ENCODE data around the gene ACRV1.
"Not testable (repeated sequence)": the region's sequence is repeated elsewhere in the genome, so short reads cannot be mapped to it uniquely, and the experiment has no call there.

Gene ACRV1, protein sequence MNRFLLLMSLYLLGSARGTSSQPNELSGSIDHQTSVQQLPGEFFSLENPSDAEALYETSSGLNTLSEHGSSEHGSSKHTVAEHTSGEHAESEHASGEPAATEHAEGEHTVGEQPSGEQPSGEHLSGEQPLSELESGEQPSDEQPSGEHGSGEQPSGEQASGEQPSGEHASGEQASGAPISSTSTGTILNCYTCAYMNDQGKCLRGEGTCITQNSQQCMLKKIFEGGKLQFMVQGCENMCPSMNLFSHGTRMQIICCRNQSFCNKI

GRCh38 chr11:125680747-125681146 is at the start of gene ACRV1:
ACRV1 (minus strand) TSS chr11:125680847; CDS start chr11:125680780, 67 bp downstream.
- FAIRE-seq = no peak
- DNase-seq (ENCODE audit: extremely low spot score, insufficient read length, low read depth) = no peak

DNA sequence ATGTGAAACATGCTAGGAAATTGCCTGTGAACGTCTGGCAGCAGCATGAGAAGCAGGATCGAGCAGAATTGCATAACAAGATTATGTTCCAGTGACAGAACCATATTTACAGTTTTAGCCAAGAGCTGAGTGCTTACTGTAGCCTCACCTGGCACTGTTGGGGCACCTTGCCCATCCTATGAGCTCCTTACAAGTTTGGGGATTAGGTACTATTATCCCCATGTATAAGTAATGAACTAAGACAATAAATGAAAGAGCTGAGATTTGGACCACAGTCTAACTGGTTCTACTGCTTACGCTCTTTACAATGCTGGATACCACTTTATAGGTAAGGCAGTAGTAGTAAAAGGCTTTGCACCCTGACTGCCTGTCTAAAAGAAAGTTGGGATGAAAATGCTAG is 48.3 kb upstream of the ACRV1 start:
- FAIRE-seq = no peak
- no peak for DNase-seq (ENCODE audit: extremely low spot score, insufficient read length, low read depth)

GRCh38 chr11:125724125-125724524 is 43.5 kb upstream of the ACRV1 start:
- no peak for FAIRE-seq

GRCh38 chr11:125720781-125721180 is 40.1 kb upstream of the ACRV1 start:
- FAIRE-seq (no peak), DNase-seq (ENCODE audit: extremely low spot score, insufficient read length, low read depth) (no peak)

More at GRCh38 chr11:125724125-125724524, 43.5 kb upstream of the ACRV1 start:
- DNase-seq (ENCODE audit: extremely low spot score, insufficient read length, low read depth) = no peak

- not testable (repeated sequence) for FAIRE-seq; DNase-seq (ENCODE audit: extremely low spot score, insufficient read length, low read depth)
Measured at GRCh38 chr11:125704686-125705085, 24.0 kb upstream of the ACRV1 start.

- FAIRE-seq (no peak), DNase-seq (ENCODE audit: extremely low spot score, insufficient read length, low read depth) (no peak)
Measured at GRCh38 chr11:125701858-125702621, 21.4 kb upstream of the ACRV1 start.

GRCh38 chr11:125701018-125701610 is 20.5 kb upstream of the ACRV1 start:
- no peak for FAIRE-seq
- DNase-seq (ENCODE audit: extremely low spot score, insufficient read length, low read depth) = no peak

DNA sequence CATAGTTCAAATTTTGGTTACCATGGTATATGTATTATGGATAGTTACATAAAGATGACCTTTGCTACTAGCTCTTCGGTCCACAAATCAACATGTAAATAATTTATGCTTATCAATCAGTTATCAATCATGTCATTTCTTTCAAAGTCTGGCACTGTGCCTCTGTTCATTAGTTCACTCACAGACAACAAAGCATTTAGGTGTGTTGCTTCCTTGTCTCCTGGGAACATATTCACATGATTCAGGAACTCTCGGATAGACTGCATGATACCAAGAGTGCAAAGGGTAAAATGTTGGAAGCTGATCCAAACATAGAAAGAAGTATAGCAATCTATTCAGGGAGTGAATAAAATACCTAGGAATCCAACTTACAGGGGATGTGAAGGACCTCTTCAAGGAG is 14.3 kb upstream of the ACRV1 start:
- no peak for DNase-seq (ENCODE audit: extremely low spot score, insufficient read length, low read depth)
- no peak for FAIRE-seq

DNA sequence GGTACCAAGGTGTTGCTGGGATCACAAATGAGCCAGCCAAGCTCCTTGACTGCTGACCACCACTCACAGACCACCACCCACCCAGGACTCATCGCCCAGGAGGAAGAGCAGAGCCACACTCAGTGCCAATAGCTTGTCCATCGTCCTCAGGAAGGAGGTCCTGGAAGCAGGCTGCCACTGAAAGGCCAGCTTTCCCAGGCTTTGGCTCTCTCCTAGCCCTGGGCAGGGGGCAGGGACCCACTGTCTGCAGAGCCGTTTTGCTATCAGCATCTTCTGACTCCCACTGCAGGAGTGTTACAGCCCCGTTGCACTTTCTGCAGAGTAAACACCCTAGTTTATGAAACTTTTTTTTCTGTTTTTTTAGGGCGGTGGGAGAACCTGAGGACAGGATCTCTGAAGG is 12.2 kb upstream of the ACRV1 start:
- no peak for FAIRE-seq
- DNase-seq (ENCODE audit: extremely low spot score, insufficient read length, low read depth) = no peak

DNA sequence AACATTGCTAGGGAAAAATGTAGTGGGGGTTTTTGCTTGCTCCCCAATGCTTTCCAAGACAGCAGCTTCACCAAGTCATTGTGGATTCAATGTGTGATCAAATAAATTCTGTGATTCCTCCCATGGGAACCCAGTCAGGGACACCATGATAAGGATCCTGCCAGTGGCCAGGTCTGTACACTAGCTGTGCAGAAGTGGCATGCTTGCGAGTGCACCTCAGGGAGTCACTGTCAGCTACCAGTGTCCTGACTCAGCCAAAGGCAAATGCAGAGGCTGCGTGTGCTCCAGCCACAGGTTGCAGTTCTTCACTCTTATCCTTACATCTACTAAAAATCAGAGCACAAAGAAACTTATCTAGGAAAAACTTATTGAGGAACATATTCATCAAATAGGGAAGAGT is 9.4 kb upstream of the ACRV1 start:
- no peak for DNase-seq (ENCODE audit: extremely low spot score, insufficient read length, low read depth)
- no peak for FAIRE-seq

- DNase-seq (ENCODE audit: extremely low spot score, insufficient read length, low read depth) (no peak), FAIRE-seq (no peak)
Measured at GRCh38 chr11:125689274-125689859, 8.7 kb upstream of the ACRV1 start.

- no peak for DNase-seq (ENCODE audit: extremely low spot score, insufficient read length, low read depth)
- FAIRE-seq = no peak
Measured at GRCh38 chr11:125688632-125689031, 8.0 kb upstream of the ACRV1 start.

GRCh38 chr11:125688066-125688465 is 7.4 kb upstream of the ACRV1 start:
- DNase-seq (ENCODE audit: extremely low spot score, insufficient read length, low read depth) (no peak), FAIRE-seq (no peak)

GRCh38 chr11:125685228-125685627 is 4.6 kb upstream of the ACRV1 start:
- no peak for FAIRE-seq
- no peak for DNase-seq (ENCODE audit: extremely low spot score, insufficient read length, low read depth)

DNA sequence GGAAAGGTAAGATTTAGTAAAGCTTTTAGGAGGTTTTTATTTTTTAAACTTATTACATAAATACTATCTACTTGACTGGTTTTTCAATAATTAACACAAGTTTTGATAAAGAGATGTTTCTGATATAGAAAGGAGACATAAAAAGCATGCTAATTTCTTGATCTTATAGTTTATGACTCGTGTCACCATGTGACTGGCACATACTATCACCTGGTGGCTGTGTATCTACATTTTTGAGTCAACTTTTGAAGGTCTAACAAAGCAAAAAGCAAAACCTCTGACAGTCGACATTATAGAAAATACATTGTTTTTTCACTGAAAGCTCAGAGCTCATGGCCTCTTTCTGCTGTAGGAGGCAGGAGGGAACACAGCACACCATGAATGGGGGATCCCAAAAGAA is 810 bp downstream of the ACRV1 start:
- FAIRE-seq = no peak

GRCh38 chr11:125679397-125679796 is 1.2 kb downstream of the ACRV1 start:
- FAIRE-seq (no peak), DNase-seq (ENCODE audit: extremely low spot score, insufficient read length, low read depth) (no peak)

More for the DNA sequence above, 810 bp downstream of the ACRV1 start:
- no peak for DNase-seq (ENCODE audit: extremely low spot score, insufficient read length, low read depth)

GRCh38 chr11:125675196-125675595 is 5.5 kb downstream of the ACRV1 start:
- DNase-seq (ENCODE audit: extremely low spot score, insufficient read length, low read depth) (no peak), FAIRE-seq (no peak)

- FAIRE-seq (no peak), DNase-seq (ENCODE audit: extremely low spot score, insufficient read length, low read depth) (no peak)
Measured at GRCh38 chr11:125674210-125674609, 6.4 kb downstream of the ACRV1 start.

DNA sequence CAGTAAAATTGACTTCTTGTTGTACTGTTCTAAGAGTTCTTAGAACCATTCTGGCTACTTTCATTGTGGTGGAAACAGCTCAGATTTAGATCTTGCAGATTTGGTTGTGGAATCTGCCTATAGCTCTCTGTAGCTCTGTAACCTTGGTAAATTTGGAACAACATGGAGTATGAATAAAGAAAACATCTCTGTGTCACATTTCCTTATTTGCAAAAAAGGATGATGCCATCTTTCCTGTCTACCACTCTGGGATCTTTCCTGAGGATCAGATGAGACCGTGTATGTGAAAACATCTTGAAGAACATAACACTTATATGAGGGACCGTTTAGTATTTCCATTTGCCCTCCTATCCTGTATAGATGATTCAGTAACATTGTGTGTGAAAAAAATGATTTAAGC is 9.1 kb downstream of the ACRV1 start:
- DNase-seq (ENCODE audit: extremely low spot score, insufficient read length, low read depth) (no peak), FAIRE-seq (no peak)

DNA sequence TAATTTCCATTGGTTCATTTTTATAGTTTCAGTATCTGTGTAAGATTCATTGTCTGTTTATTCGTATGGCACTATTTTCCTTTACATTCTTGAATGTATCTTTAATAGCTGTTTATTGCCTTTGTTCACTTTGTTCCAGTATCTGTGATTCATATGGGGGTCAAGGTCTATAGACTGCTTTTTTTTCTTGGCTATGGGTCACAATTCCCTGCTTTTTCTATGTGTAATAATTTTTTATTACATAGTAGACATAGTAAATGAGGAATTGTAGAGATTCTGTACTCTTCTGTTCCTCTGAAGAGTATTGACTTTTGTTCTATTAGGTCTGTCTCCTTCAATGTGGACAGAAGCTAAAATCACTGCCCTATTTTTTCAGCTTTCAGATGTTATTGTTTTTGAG is 10.5 kb downstream of the ACRV1 start:
- FAIRE-seq (no peak), DNase-seq (ENCODE audit: extremely low spot score, insufficient read length, low read depth) (no peak)

DNA sequence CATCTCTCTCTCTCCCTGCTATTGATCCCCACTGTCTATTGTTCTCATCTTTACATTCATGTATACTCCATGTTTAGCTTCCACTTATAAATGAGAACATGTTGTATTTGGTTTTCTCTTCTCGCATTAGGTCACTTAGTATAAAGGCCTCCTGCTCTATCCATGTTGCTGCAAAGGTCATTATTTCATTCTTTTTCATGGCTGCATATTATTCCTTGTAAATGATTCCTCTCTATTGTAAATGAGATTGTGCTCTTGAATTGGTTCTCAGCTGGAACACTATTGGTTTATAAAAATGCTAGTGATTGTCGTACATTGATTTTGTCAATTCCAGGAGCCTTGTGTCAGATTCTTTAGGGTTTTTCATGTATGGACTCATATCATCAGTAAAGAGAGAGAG is 13.5 kb downstream of the ACRV1 start:
- DNase-seq (ENCODE audit: extremely low spot score, insufficient read length, low read depth) (no peak), FAIRE-seq (no peak)
